GM12878 (cell line): Measurements from ENCODE around the gene STAC2. TPM values are rescaled to one million over a fixed set of nuclear protein-coding genes. Genes with fewer than 3 reads are reported as not detected.

Source experiments
- ATAC-seq: fragments of 200-7000 bp; cut with Tn5 transposase; 3 replicates; pipeline ENCODE4 v1.9.1; 2020; ENCODE audit warnings: mild to moderate bottlenecking, moderate library complexity
- BruUV-seq: library from RNA; stranded (reverse); fragments of 400-500 nt; replicated peaks from 2 replicates; lab custom pipeline; 2021; lab: Mats Ljungman, UMichigan
- CTCF ChIA-PET: fragments of 300-600 bp; sonication (Branson Sonifier 250); formaldehyde crosslinking; extraction: SDS; loops from one replicate; lab custom pipeline; 2021; ENCODE audit warnings: inconsistent platforms; lab: Yijun Ruan, JAX
- POLR2A ChIA-PET: fragments of 350-600 bp; formaldehyde crosslinking; extraction: SDS; loops from one replicate; lab custom pipeline; 2021; ENCODE audit warnings: inconsistent platforms; lab: Charles Lee
- RAD21 ChIA-PET: fragments of 300-600 bp; sonication (Branson Sonifier 250); formaldehyde crosslinking; loops from one replicate; lab custom pipeline; 2023; ENCODE audit warnings: antibody characterized with exemption; ENCODE audit not compliant: unreplicated experiment; lab: Charles Lee
- SMC1A ChIA-PET: fragments of 300-600 bp; sonication (Branson Sonifier 250); formaldehyde crosslinking; loops from one replicate; lab custom pipeline; 2023; ENCODE audit not compliant: unreplicated experiment, uncharacterized antibody; lab: Charles Lee
- DNase-seq: peaks from one replicate; pipeline ENCODE4 v3.0.0-alpha.2; 2011; ENCODE audit warnings: low read depth, low spot score
- FAIRE-seq: peaks from 3 replicates; lab custom pipeline; 2011; peaks lifted over from hg19 to GRCh38; lab: Jason Lieb, UNC
- H2AFZ ChIP-seq: 2 replicates; pipeline ENCODE4 v1.6.0; 2011; ENCODE audit warnings: low read depth, low read length, control low read depth; ENCODE audit not compliant: control insufficient read depth
- H3K27ac ChIP-seq: 2 replicates; pipeline ENCODE4 v1.5.1; 2011; ENCODE audit warnings: control low read depth; ENCODE audit not compliant: control insufficient read depth, insufficient read depth
- H3K27me3 ChIP-seq, 2 experiments: replicated peaks in 1 of 2; 2 replicates each; pipeline versions ENCODE4 v1.6.0 to v1.6.1; 2011; ENCODE audit warnings: low read length in 1 of 2; ENCODE audit not compliant: control insufficient read depth in 2 of 2, insufficient read depth in 2 of 2
- H3K36me3 ChIP-seq, 2 experiments: 2 replicates each; pipeline ENCODE4 v1.5.1; 2011; ENCODE audit warnings: low read length in 1 of 2; ENCODE audit not compliant: control insufficient read depth in 2 of 2, insufficient read depth in 2 of 2
- H3K4me1 ChIP-seq: 2 replicates; pipeline ENCODE4 v1.6.1; 2011; ENCODE audit warnings: mild to moderate bottlenecking, low read length, moderate library complexity, mixed read lengths; ENCODE audit not compliant: control insufficient read depth, insufficient read depth
- H3K4me2 ChIP-seq: 2 replicates; pipeline ENCODE4 v1.6.0; 2011; ENCODE audit warnings: control low read depth; ENCODE audit not compliant: control insufficient read depth, insufficient read depth
- H3K4me3 ChIP-seq: fragments of 200-600 bp; sonication (generic); 2 replicates; pipeline ENCODE4 v1.5.1; 2016
- H3K79me2 ChIP-seq: 2 replicates; pipeline ENCODE4 v1.6.0; 2011; ENCODE audit warnings: low read length; ENCODE audit not compliant: control insufficient read depth, insufficient read depth
- H3K9ac ChIP-seq: 2 replicates; pipeline ENCODE4 v1.8.0; 2011; ENCODE audit warnings: low read length, control low read depth, mixed read lengths; ENCODE audit not compliant: control insufficient read depth, insufficient read depth
- H3K9me3 ChIP-seq: replicated peaks from 3 replicates; pipeline ENCODE4 v1.5.1; 2011; ENCODE audit warnings: mild to moderate bottlenecking, low read length; ENCODE audit not compliant: control insufficient read depth, insufficient read depth
- H4K20me1 ChIP-seq: 2 replicates; pipeline ENCODE4 v1.6.0; 2011; ENCODE audit not compliant: control insufficient read depth, insufficient read depth
- CEBPB ChIP-seq, 2 experiments: fragments of 150-350 bp in 1 of 2; IDR thresholded peaks; 2 replicates each; pipeline ENCODE4 v1.6.1; 2012 to 2014; ENCODE audit warnings: low read depth in 2 of 2, low read length in 2 of 2, borderline replicate concordance in 1 of 2, inconsistent platforms in 1 of 2
- CREB1 ChIP-seq: IDR thresholded peaks from 2 replicates; pipeline ENCODE4 v1.6.1; 2012; ENCODE audit warnings: low read depth, mild to moderate bottlenecking, inconsistent platforms
- CREM ChIP-seq: IDR thresholded peaks from 2 replicates; pipeline ENCODE4 v1.6.1; 2014; ENCODE audit warnings: antibody characterized with exemption, low read depth
- ELK1 ChIP-seq: IDR thresholded peaks from 2 replicates; pipeline ENCODE4 v1.6.1; 2012; ENCODE audit warnings: low read depth, low read length, improper control_type of control experiment
- ESRRA ChIP-seq: IDR thresholded peaks from 2 replicates; pipeline ENCODE4 v1.6.1; 2012; ENCODE audit warnings: mild to moderate bottlenecking, low read length, improper control_type of control experiment
- IKZF2 ChIP-seq, 2 experiments: fragments of 450-650 bp; IDR thresholded peaks; 2 replicates each; pipeline ENCODE4 v1.6.1; 2017; ENCODE audit warnings: mild to moderate bottlenecking in 2 of 2, moderate library complexity in 2 of 2
- NFYA ChIP-seq: IDR thresholded peaks from 2 replicates; pipeline ENCODE4 v1.6.1; 2011; ENCODE audit warnings: low read depth, mild to moderate bottlenecking, low read length, improper control_type of control experiment, borderline replicate concordance
- NR2C1 ChIP-seq: fragments of 450-650 bp; IDR thresholded peaks from 2 replicates; pipeline ENCODE4 v1.6.1; 2017; ENCODE audit warnings: antibody characterized with exemption, mild to moderate bottlenecking, moderate library complexity
- PBX3 ChIP-seq: IDR thresholded peaks from 2 replicates; pipeline ENCODE4 v1.6.1; 2011; ENCODE audit warnings: mild to moderate bottlenecking, low read depth, low read length, moderate library complexity; ENCODE audit not compliant: insufficient replicate concordance
- PML ChIP-seq: IDR thresholded peaks from 2 replicates; pipeline ENCODE4 v1.6.1; 2012; ENCODE audit warnings: low read length, inconsistent platforms
- POLR2AphosphoS2 ChIP-seq: IDR thresholded peaks from 2 replicates; pipeline ENCODE4 v1.6.1; 2011; ENCODE audit warnings: low read depth, mild to moderate bottlenecking, low read length, improper control_type of control experiment, moderate library complexity
- RCOR1 ChIP-seq: conservative IDR thresholded peaks from 2 replicates; pipeline ENCODE4 v1.6.1; 2012; ENCODE audit warnings: low read depth, low read length, improper control_type of control experiment
- ZBTB33 ChIP-seq: fragments of 450-650 bp; IDR thresholded peaks from 2 replicates; pipeline ENCODE4 v1.6.1; 2017; ENCODE audit warnings: mild to moderate bottlenecking
- WGBS: methylation state at CpG from one replicate; pipeline ENCODE4 v1.1.6; 2016; ENCODE audit warnings: low lambda C conversion rate; ENCODE audit not compliant: insufficient replicate concordance, insufficient coverage; ENCODE audit errors: missing lambda C conversion rate; 5-methylcytosine and 5-hydroxymethylcytosine counted together
- in situ Hi-C: fragments of 300-500 bp; cut with MboI; formaldehyde crosslinking; loops from 9 replicates; pipeline ENCODE4 v1.14.3; 2018; ENCODE audit warnings: mixed read lengths
- intact Hi-C: fragments of 100-400 bp; cut with micrococcal nuclease; formaldehyde crosslinking; loops from one replicate; pipeline ENCODE4 v1.14.2; 2022; ENCODE audit not compliant: unreplicated experiment
- polyA plus RNA-seq, 11 experiments: library from polyadenylated mRNA; depleted of rRNA in 4 of 11; unstranded in 6 of 11; stranded (reverse) in 5 of 11; fragments of >200 nt; fragmentation: Nextera tagmentation in 4 of 11; fragmentation: Illumina TruSeq in 1 of 11; extraction: Ambion mirVana in 4 of 11; extraction: Trizol in 1 of 11; gene quantifications; 1 replicate in 1 of 11; 2 replicates in 10 of 11; pipeline versions ENCODE4 v1.2.1 to v1.2.3, GENCODE V29; 2011 to 2016; ENCODE audit warnings: inconsistent platforms in 2 of 11, missing spikeins in 2 of 11, low read depth in 1 of 11
- total RNA-seq, 4 experiments: library from RNA; depleted of rRNA in 3 of 4; stranded (reverse); fragments of >200 nt in 3 of 4; fragmentation: Illumina TruSeq in 1 of 4; extraction: Trizol in 1 of 4; gene quantifications; 2 replicates each; pipeline versions ENCODE4 v1.2.1 to v1.2.3, GENCODE V29; 2013 to 2021

Gene STAC2
- total and polyA plus RNA-seq, 10 of the 15 experiments (the other 5 are each of a cell fraction or from before 2014, with no cell fraction given) = 0.04 TPM; not detected in 9

- Histone ChIP-seq H2AFZ (no peak overlapping the region), H3K79me2 (peaks cover 9% of the 10 kb centered on the region), H3K4me1 (peaks cover 14% of the 10 kb centered on the region), H3K9ac (no peak overlapping the region), H3K36me3 (peaks cover 0 to 6% of the 10 kb centered on the region in 2 experiments; a peak in 2 of 4 replicates), H3K4me3 (no peak overlapping the region), H4K20me1 (no peaks in the 10 kb centered on the region), H3K27ac (no peak overlapping the region), H3K27me3 (no peaks in the 10 kb centered on the region), H3K9me3 (no peaks in the 10 kb centered on the region), H3K4me2 (no peak overlapping the region)
- intact Hi-C loops = no loop called here
- TF ChIP-seq ESRRA (no peak), NFYA (no peak)
- CTCF ChIA-PET = interaction anchor here (0.8 to 5.3 kb wide), 3 partner anchors 19 to 39 kb away, joined by 3 to 21 read pairs (median 6); partner anchors contain the start of gene ARL5C
- DNase-seq (no peak), FAIRE-seq (no peak), ATAC-seq (no peak)
- POLR2A ChIA-PET = no interaction called here
- 76% methylated on average over 10 of the region's 10 CpGs for WGBS
- SMC1A ChIA-PET = no interaction called here
- no TSS peak for BruUV-seq
- in situ Hi-C loops = no loop called here
- RAD21 ChIA-PET = no interaction called here
These were observed 32.4 kb downstream of the STAC2 start for GRCh38 chr17:39193346-39193745.

- in situ Hi-C loops = no loop called here
- FAIRE-seq = no peak
- no TSS peak for BruUV-seq
These were observed 32.8 kb downstream of the STAC2 start for GRCh38 chr17:39192901-39193300.

More at GRCh38 chr17:39192901-39193300, 32.8 kb downstream of the STAC2 start:
- H3K9me3 ChIP-seq = no peaks in the 10 kb centered on the region
- intact Hi-C loops = no loop called here
- over 99% methylated on average over 16 of the region's 16 CpGs for WGBS
- ChIA-PET RAD21 (no interaction called here), SMC1A (no interaction called here), CTCF (interaction anchor here (1.4 to 5.3 kb wide), 3 partner anchors 28 to 52 kb away, joined by 4 to 21 read pairs (median 6); partner anchors contain the start of gene ARL5C), POLR2A (no interaction called here)
- H3K4me1 ChIP-seq = peaks cover 10% of the 10 kb centered on the region
- H3K27ac ChIP-seq = no peak overlapping the region
- no peaks in the 10 kb centered on the region for H3K27me3 ChIP-seq
- peaks cover 9% of the 10 kb centered on the region for H3K79me2 ChIP-seq
- TF ChIP-seq IKZF2 (IDR thresholded peaks at IDR 0.05) = no peak
- no peak for TF ChIP-seq POLR2AphosphoS2
- no peak for TF ChIP-seq ELK1
- no peak for TF ChIP-seq NR2C1
- no peak for TF ChIP-seq PML
- no peak for TF ChIP-seq RCOR1
- TF ChIP-seq PBX3 = no peak
- TF ChIP-seq CREM = no peak
- no peak for TF ChIP-seq CEBPB (IDR thresholded peaks at IDR 0.05; ENCODE audit: borderline replicate concordance in 1 of 2, low read depth in 2 of 2, low read length in 2 of 2)
- no peak for TF ChIP-seq ZBTB33
- TF ChIP-seq CREB1 = no peak
- H3K36me3 ChIP-seq = peaks cover 0 to 6% of the 10 kb centered on the region in 2 experiments; a peak in 2 of 4 replicates
- DNase-seq = no peak
- H3K9ac ChIP-seq = no peak overlapping the region
- no peaks in the 10 kb centered on the region for H4K20me1 ChIP-seq
- no peak overlapping the region for H3K4me2 ChIP-seq
- no peak overlapping the region for H2AFZ ChIP-seq
- no peak overlapping the region for H3K4me3 ChIP-seq
- ATAC-seq = no peak
